ENCODE results near the gene DNAJC30. TPM values are rescaled to one million over a fixed set of nuclear protein-coding genes. Genes with fewer than 3 reads are reported as not detected.

DNAJC30 gene
- total RNA-seq, 6 experiments from 2014 or later: 5.4 to 8.8 (median 7.0) TPM

GRCh38 chr7:73700069-73700423 is 16.8 kb upstream of the DNAJC30 start:
- Histone ChIP-seq H3K27me3 (no peaks in the 10 kb centered on the region), H3K36me3 (peaks cover 0 to 19% (median 6%) of the 10 kb centered on the region in 4 donors), H3K4me1 (no peaks in the 10 kb centered on the region), H3K4me3 (no peak overlapping the region), H3K9me3 (no peaks in the 10 kb centered on the region), H3K27ac (no peak overlapping the region)
- no peak for ATAC-seq
- no peak for TF ChIP-seq CTCF (IDR thresholded peaks at IDR 0.05)
- TF ChIP-seq POLR2A (IDR thresholded peaks at IDR 0.05): no peak
- DNase-seq: no peak
- intact Hi-C loops (cut with DNase I): no loop called here
- 60% methylated on average over 1 of the region's 14 CpGs for WGBS (ENCODE audit: insufficient coverage, low coverage, low lambda C conversion rate, missing lambda C conversion rate)

DNA sequence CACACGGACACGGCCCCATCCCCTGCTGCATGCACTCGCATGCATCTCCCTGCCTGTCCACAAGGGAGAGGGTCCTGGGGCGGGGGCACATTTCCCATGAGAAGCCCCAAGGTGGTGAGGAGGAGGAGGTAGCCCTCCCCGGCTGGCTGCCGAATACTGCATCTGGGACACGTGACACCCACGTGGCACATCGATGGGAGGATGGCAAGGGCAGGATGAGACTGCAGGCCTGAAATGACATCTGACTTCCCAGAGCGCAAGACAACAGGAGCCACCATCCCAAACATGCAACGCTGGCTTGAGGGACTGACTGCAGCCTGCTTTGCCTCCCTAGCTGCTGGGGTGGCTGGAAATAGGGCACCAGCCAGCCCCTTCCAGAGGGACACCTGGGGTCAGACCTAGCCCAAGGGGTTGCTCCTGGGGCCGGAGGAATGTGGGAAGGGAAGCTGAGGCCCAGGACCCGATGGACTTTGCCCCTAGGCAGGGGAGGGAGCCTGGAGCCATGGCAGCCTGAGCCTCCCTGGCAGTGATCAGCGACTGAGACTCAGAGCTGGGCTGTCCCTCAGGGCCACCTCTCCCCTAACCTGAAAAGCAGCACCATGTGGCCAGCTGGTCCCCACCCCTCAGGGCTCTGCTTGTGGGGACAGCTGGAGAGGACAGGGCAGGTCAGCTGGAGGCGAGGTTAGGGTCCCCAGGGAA is 16.3 kb upstream of the DNAJC30 start:
- Histone ChIP-seq H3K27ac (no peak overlapping the region), H3K36me3 (peaks cover 0 to 24% (median 10%) of the 10 kb centered on the region in 4 donors), H3K9me3 (no peaks in the 10 kb centered on the region), H3K4me1 (no peaks in the 10 kb centered on the region), H3K4me3 (no peak overlapping the region), H3K27me3 (no peaks in the 10 kb centered on the region)
- ATAC-seq: no peak
- intact Hi-C loops (cut with DNase I): no loop called here
- WGBS (ENCODE audit: insufficient coverage, low coverage, low lambda C conversion rate, missing lambda C conversion rate): 50% methylated on average over 1 of the region's 15 CpGs
- DNase-seq: no peak
- no peak for TF ChIP-seq POLR2A (IDR thresholded peaks at IDR 0.05)
- no peak for TF ChIP-seq CTCF (IDR thresholded peaks at IDR 0.05)

DNA sequence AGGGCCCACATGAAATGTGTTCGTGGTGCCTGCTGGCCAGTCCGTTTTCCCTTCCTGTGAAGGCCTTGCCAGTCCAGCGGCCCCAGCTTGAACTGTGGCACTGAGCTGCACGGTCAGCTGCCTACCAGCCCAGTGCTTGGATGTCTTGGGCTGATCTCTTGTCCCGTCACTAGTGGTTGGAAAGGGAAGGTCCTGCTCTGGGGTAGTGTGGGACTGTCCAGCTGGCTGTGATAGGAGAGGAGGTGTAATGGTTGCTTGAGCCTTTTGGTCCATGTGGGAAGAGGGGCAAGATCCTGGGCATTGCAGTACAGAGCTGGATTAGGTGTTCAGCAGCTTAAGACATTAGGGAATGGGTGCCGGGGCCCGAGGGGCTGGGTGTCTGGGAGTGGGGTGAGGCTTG is 15.2 kb upstream of the DNAJC30 start:
- H3K4me3 ChIP-seq: no peak overlapping the region
- no peaks in the 10 kb centered on the region for H3K4me1 ChIP-seq
- no peak for DNase-seq
- no peak for ATAC-seq
- TF ChIP-seq POLR2A (IDR thresholded peaks at IDR 0.05) (no peak), CTCF (IDR thresholded peaks at IDR 0.05) (no peak)
- 87% methylated on average over 5 of the region's 7 CpGs for WGBS (ENCODE audit: insufficient coverage, low coverage, low lambda C conversion rate, missing lambda C conversion rate)
- no peaks in the 10 kb centered on the region for H3K9me3 ChIP-seq
- intact Hi-C loops (cut with DNase I): no loop called here
- no peaks in the 10 kb centered on the region for H3K27me3 ChIP-seq
- H3K36me3 ChIP-seq: peaks cover 0 to 35% (median 18%) of the 10 kb centered on the region in 4 donors
- H3K27ac ChIP-seq: no peak overlapping the region

DNA sequence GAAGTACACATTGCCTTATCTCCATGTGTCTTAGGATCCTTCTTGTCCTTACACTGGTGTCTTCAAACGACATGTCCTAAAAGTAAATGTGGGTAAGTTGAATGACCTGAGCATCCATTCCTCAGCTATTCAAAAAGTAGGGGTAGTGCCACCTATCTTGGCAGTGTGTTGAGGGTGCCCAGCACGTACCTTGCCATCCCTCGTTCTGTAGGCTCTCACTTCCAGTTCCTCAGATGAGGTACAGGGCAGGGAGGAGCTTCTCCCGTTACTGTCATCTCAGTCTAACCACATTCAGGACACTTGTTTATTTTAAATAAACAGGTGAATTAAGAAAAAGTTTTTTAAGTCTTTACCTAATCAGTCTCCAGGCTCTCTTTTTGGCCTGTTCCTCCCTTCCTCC is 13.1 kb upstream of the DNAJC30 start:
- H3K27ac ChIP-seq: no peak overlapping the region
- intact Hi-C loops (cut with DNase I): no loop called here
- H3K9me3 ChIP-seq: no peaks in the 10 kb centered on the region
- H3K36me3 ChIP-seq: peaks cover 0 to 54% (median 23%) of the 10 kb centered on the region in 4 donors
- ATAC-seq (no peak), DNase-seq (no peak)
- no peak overlapping the region for H3K4me3 ChIP-seq
- no peaks in the 10 kb centered on the region for H3K27me3 ChIP-seq
- TF ChIP-seq POLR2A (IDR thresholded peaks at IDR 0.05): no peak
- TF ChIP-seq CTCF (IDR thresholded peaks at IDR 0.05): no peak
- no peaks in the 10 kb centered on the region for H3K4me1 ChIP-seq
- WGBS (ENCODE audit: insufficient coverage, low coverage, low lambda C conversion rate, missing lambda C conversion rate): 91% methylated on average over 4 of the region's 4 CpGs
